Activated CD4-positive, alpha-beta T cell treated with anti-CD3 and anti-CD28 coated beads for 48 hours (primary cell): ENCODE data around the gene PCID2.

Experiments
- DNase-seq: peaks from one replicate; pipeline ENCODE4 v3.0.0-alpha.2; 2020

Gene PCID2

DNA sequence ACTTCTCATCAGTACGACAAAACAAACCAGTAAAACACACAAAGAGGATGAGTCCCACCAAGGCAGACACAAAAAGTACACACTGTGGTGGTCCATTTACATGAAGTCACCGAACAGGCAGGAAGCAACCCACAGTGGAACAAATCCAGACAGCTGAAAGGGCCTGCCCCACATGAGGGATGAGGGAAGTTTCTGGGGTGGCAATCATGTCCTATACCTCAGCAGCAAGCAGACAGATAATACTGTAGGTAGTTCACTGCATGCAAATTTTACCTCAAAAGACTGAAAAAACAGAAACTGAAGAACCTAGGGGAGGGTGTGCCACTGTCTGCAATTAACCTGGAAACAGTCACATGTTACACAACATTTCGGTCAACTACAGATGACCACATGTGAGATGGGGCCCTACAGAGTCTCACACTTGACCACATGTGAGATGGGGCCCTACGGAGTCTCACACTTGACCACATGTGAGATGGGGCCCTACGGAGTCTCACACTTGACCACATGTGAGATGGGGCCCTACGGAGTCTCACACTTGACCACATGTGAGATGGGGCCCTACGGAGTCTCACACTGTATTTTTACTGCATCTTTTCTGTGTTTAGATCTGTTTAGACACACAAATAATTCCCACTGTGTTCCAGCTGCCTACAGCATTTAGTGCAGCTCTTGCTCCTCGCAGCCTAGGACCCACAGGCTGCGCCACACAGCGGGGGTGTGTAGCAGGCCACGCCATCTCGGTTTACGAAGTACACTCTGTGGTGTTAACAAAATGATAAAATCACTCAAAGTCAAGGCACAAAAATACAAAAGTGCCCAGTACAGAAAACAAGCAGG is 22.2 kb downstream of the PCID2 start:
- DNase-seq, result no peak

DNA sequence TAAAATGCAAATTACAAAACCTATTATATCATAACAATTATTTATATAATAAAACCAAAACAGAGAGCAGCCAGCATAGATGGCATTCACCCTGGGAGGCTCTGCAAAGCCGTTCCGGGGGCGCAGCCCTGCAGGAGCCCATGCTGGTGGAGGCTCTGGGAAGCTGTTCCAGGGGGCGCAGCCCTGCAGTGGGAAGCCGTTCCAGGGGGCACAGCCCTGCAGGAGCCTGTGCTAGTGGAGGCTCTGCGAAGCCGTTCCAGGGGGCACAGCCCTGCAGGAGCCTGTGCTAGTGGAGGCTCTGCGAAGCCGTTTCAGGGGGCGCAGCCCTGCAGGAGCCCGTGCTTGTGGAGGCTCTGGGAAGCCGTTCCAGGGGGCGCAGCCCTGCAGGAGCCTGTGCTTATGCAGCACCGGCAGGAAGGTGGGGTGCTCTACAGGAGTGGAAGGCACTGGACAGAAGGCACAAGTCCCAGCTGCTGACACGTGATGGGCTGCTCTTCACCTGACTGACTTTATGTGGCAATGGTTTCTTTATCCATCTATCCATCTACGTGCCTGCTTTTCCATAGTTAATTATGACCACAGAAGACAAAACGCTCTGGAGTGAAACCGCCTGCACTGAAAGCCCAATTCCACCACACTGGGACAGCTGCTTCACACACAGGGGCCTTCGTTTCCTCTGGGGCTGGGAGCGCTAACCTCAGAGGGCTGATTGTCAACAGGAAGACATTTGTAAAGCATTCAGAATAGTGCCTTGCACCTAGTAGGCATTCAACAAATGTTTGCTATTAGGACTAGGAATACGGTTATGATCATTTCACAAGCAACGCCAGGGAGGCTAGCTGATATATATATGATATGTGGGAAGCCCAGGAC is 23.7 kb downstream of the PCID2 start:
- no peak for DNase-seq

DNA sequence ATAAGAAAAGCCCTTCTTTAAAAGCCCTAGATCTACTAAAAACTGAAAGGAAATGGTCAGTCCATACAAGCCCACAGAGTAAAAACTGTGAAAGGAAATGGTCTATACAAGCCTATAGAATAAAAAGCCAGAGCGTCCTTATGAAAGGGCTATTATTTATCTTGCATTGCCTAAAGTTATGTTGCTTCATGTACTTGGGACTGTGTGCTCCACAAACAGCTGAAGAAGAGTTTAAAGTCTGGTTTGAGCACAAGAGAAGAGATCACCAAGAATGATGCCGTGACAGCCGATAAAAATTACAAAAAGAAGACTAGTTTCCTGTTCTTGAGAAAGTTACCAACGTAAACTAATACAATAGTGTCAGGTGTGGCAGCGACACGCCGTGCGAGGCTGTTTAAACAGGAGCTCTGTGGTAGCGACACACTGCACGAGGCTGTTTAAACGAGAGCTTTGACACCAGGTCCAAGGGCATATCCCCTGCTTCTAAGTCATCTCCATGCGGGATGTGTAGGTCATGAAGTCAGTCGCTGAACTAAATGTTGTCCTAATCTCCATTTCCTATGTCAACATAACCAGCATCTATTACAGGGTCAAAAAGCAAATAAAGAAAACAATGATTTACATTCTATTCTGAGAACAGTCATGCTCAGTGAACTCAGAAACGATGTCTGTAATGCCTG is 24.9 kb downstream of the PCID2 start:
- no peak for DNase-seq

DNA sequence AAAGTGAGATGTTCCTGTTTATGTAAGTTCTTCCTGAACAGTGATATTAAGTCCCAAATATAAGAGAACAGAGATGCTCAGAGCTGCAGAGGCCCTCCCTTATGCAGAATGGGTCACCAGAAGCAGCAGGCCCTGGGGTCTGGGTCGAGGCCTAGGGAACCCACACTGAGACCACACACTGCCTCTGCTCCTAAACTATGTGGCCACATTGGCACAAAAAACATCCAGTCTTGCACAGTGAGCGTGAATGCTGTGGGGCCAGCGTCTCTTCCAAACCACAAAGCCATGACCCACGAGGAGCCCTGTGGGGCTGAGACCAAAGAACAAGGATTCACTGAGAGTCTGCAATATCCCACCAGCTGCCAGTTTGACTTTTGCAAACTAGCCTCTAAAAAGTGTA is 26.4 kb downstream of the PCID2 start:
- DNase-seq, result no peak

DNA sequence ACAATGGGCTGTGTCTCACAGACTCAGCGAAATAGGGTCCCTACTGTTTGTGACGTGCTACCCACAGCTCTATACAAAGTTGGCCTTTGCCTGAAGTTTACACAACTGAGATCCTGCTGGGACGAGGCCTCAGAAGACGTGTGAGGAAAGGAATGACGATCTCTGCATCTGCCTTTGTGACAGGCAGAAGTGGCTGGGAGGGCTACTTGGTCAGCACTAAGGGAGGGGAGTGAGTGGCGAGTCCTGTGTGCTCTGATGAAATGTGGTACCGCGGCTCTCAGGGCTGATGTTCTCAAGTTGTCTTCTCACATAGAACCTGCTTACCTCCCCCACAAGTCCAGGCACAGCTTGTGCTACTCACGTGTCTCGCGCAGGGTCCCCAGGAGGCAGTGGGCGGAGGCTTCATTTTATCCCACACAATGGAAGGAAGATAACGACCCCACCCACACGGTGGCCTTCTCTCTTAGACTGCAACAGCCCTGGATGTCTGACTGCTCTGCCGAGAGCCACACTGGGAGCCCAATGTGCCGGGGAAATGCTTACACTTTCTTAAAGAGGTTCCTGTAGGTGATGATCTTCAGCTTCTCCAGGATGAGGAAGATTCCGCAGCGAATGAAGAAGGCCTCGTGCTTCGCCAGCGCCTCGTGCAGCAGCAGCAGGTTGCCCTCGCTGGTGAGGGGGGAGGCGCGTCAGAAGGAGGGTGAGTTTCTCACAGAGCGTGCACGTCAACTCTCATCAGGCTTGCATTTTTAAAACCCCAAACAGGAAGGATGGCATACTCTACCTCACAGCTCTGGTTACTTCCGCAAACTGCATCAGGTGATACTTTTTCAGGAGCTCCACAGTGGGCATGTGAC is 28.9 kb downstream of the PCID2 start:
- DNase-seq, result no peak

DNA sequence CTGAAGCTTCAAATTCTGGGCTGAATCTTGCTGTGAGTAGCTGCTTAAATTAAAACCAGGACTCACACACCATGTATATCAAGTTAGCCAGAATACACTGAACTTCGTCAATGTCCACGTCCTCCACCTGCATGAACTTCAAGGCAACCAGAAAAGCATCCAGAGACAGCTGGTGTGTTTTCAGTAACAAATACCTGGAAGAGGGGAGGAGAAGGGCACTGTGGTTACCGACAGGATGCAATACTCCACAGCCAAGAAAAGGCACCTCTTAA is 29.6 kb downstream of the PCID2 start:
- no peak for DNase-seq

- no peak for DNase-seq
Measured at GRCh38 chr13:113178070-113178895, 30.2 kb downstream of the PCID2 start.

- no peak for DNase-seq
Measured at GRCh38 chr13:113176822-113177221, 31.6 kb downstream of the PCID2 start.

DNA sequence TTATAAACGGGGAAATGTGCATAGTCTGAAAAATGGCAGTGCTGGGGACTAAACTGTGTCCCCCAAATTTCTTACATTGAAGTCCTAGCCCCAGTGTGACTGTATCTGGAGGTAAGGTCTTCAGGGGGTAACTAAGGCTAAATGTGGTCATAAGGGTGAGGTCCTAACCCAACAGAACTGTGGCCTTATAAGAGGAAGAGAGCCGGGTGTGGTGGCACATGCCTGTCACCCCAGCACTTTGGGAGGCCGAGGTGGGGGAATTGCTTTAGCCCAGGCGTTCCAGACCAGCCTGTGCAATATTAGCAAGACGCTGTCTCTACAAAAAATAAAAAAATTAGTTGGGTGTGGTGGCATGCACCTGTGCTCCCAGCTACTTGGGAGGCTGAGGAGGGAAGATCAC is 32.2 kb downstream of the PCID2 start:
- peak; percentile 47 for DNase-seq

DNA sequence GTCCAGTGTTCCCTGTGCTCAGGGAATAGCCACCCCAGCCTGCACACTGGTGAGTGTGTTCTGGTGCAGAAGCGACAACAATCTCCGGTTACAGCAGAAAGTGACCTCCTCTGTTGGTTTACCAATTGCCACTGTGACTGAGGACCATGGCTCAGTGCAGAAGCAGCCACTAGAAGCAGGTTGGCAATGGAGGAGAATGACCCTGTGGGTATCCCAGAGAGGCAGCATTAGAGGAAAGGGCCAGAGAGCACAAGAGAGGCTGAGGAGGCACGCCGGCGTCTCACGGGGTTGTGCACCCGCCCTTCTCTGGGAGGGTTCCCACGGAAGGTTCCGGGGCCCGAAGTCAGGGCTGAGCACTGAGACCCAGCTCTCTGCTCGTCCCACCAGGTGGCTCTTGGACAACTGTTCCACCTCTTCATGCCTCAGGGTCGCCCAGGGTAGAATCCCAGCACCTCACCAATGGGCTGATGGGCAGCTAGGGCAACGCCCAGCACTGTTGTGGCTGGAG is 36.0 kb downstream of the PCID2 start:
- no peak for DNase-seq

- no peak for DNase-seq
Measured at GRCh38 chr13:113171250-113172125, 37.0 kb downstream of the PCID2 start.

- DNase-seq, result no peak
Measured at GRCh38 chr13:113170511-113170910, 38.0 kb downstream of the PCID2 start.

DNA sequence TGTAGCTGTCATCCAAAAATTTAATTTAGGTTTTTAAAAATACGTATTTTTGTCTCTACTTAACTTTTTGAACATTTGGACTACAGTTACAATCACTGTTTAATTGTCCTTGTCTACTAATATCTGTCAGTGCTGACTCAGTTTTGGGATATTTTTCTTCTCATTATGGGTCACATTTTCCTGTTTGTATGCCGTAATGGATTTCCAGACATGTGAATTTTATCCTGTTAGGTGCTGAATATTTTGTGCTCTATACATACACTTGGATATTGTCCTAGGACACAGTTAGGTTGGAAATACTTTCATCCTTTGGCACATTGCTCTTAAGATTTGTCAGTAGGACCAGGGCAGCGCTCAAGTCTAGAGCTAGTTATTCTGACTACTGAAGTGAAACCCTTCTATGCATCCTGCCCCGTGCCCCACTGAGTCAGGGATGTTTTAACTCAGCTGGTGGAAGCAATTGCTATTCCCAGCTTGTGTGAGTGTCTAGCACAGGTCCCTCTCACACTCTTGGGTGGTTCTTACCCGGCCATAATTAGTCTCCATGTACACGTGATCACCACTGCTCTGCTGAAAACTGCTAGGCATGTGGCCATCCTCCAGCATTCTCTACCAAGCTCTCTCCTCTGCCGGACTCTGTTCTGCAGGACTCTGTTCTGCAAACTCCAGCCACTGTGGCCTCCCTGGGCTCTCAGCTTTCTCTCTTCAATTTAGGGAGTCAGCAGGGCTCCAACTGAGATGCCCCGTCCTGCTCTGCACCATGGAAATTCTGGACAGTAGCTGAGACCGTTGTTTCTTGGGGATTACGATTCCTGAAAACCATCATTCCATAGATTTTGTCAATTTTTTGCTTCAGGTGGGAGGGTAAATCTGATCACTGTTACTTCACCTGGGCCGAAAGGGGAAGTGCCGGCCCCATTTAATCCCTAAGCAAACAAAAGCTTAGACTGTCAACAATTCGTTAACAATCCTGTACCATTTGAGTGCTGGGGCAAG is 38.9 kb downstream of the PCID2 start:
- DNase-seq, result no peak

- DNase-seq, result no peak
Measured at GRCh38 chr13:113168211-113168610, 40.3 kb downstream of the PCID2 start.

- DNase-seq, result no peak
Measured at GRCh38 chr13:113167575-113167974, 40.9 kb downstream of the PCID2 start.

DNA sequence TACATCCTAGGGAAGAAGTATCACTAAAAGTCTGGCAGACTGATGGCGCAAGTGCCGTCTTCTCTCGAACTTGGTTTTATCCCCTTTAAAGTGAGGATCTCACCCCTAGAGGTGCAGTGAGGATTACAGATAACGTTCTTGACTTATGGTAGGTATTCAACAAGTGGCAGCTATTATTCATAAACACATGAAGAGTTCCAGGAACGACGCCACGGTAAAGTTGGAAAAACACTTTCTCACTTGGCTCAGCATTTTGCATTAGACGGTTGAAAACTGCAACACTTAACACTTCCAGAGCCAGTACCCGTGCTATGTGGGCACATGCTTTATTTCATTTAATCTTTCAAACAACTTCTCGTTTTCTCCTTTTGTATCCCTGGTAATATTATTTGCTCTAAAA is 41.3 kb downstream of the PCID2 start:
- DNase-seq, result no peak

- DNase-seq, result no peak
Measured at GRCh38 chr13:113166681-113167080, 41.8 kb downstream of the PCID2 start.

- no peak for DNase-seq
Measured at GRCh38 chr13:113166266-113166665, 42.2 kb downstream of the PCID2 start.

GRCh38 chr13:113164492-113164891 is 44.0 kb downstream of the PCID2 start:
- DNase-seq, result no peak
